Measurements from ENCODE around the gene CARD9. TPM values are rescaled to one million over a fixed set of nuclear protein-coding genes. Genes with fewer than 3 reads are reported as not detected.

The CARD9 gene
- total RNA-seq, 1 experiment from 2014 or later = 5.6 TPM

DNA sequence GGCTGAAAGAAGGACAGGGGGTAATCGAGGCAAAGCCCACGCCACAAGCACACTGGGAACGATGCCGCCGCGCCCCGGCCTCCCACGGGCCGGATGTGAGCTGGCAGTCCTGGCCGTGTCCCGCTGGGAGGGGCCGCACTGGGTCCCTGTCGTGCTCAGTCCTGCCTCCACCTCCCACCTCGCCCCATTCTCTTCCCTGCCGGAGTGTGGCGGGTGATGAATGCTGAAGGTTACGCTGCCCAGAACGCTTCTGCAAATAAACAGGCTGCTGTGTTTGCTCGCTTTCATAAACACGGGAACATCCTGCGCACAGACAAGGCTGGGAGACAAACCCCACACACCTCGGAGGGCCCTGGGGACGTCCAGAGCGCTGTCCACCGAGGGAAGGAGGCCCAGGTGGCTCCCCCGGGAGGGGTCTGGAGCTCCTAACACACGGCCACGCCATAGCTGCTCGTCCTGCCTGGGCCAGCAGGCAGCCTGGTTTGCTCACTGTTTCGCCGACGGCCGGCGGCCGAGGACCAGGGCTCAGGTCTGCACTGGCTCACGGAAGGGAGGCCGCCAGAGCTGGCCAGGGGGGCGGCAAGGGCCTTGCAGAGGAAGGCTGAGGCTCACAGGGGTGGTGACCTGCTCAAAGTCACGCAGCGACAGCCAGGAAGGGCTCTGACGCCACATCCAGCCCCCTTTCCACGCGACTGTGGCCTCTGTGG, 12.3 kb downstream of the CARD9 start:
- H3K4me2 ChIP-seq (ENCODE audit: insufficient read depth, insufficient read length, low read length) = no peak overlapping the region
- no CpG with 5 or more reads among the region's 43 CpGs for WGBS (ENCODE audit: extremely low coverage, insufficient read length, low lambda C conversion rate)

More for the DNA sequence above, 12.3 kb downstream of the CARD9 start:
- Histone ChIP-seq H3K18ac (ENCODE audit: insufficient read length, low read depth, low read length) (no peak overlapping the region), H3K4ac (ENCODE audit: low read depth, low read length) (no peak overlapping the region), H2BK20ac (ENCODE audit: low read depth, low read length, poor library complexity, severe bottlenecking) (no peak overlapping the region), H3K23ac (ENCODE audit: insufficient read length, low read depth, low read length) (no peak overlapping the region), H2AFZ (ENCODE audit: low read length) (no peak overlapping the region), H4K20me1 (ENCODE audit: control insufficient read depth, insufficient read depth, insufficient read length) (no peaks in the 10 kb centered on the region), H2BK12ac (ENCODE audit: insufficient read length, low read depth, low read length) (no peak overlapping the region), H3K9me3 (ENCODE audit: control insufficient read depth, low read depth, low read length) (no peaks in the 10 kb centered on the region), H4K5ac (ENCODE audit: insufficient read length, low read depth, low read length) (no peak overlapping the region), H3K9ac (ENCODE audit: extremely low read depth, insufficient read length, low read length) (no peak overlapping the region), H4K8ac (replicated peaks; ENCODE audit: insufficient read length, low read depth, low read length) (no peak overlapping the region), H2AK5ac (ENCODE audit: insufficient read length, low read length) (no peak overlapping the region), H3T11ph (ENCODE audit: low read length) (no peak overlapping the region), H3K56ac (ENCODE audit: insufficient read length, low read depth, low read length) (no peak overlapping the region), H3K27ac (ENCODE audit: insufficient read length, low read depth, low read length) (no peak overlapping the region), H2BK120ac (ENCODE audit: low read depth, low read length, poor library complexity, severe bottlenecking) (no peak overlapping the region), H3K23me2 (ENCODE audit: insufficient read length, low read depth, low read length, poor library complexity, severe bottlenecking) (no peaks in the 10 kb centered on the region), H3K79me2 (ENCODE audit: insufficient read depth, low read length) (no peaks in the 10 kb centered on the region), H3K14ac (ENCODE audit: insufficient read depth, low read length) (no peak overlapping the region), H2BK5ac (ENCODE audit: insufficient read length, low read length) (no peak overlapping the region), H3K79me1 (ENCODE audit: insufficient read depth, low read depth, low read length, poor library complexity, severe bottlenecking) (no peaks in the 10 kb centered on the region), H4K91ac (ENCODE audit: insufficient read length, low read depth, low read length) (no peak overlapping the region), H3K4me1 (ENCODE audit: insufficient read depth, low read length) (no peaks in the 10 kb centered on the region), H3K27me3 (ENCODE audit: insufficient read depth, low read length) (no peaks in the 10 kb centered on the region), H2BK15ac (ENCODE audit: low read depth, low read length) (no peak overlapping the region)
- Mint-ChIP-seq H3K36me3 (ENCODE audit: insufficient read depth in 1 of 3, low read depth in 3 of 3) (peaks cover 0 to 10% (median 3%) of the 10 kb centered on the region in 3 experiments; a peak in 4 of 7 replicates), H3K27ac (no peak overlapping the region), H3K4me3 (no peak overlapping the region), H3K27me3 (ENCODE audit: low read depth) (peaks cover 1% of the 10 kb centered on the region; the same call in 1 of the 2 replicates), H3K9me3 (no peaks in the 10 kb centered on the region), H3K4me1 (peaks cover 3 to 5% of the 10 kb centered on the region in 2 experiments; a peak in 1 of 4 replicates)
- DNase-seq = no peak
- TF ChIP-seq, protein P1, sequence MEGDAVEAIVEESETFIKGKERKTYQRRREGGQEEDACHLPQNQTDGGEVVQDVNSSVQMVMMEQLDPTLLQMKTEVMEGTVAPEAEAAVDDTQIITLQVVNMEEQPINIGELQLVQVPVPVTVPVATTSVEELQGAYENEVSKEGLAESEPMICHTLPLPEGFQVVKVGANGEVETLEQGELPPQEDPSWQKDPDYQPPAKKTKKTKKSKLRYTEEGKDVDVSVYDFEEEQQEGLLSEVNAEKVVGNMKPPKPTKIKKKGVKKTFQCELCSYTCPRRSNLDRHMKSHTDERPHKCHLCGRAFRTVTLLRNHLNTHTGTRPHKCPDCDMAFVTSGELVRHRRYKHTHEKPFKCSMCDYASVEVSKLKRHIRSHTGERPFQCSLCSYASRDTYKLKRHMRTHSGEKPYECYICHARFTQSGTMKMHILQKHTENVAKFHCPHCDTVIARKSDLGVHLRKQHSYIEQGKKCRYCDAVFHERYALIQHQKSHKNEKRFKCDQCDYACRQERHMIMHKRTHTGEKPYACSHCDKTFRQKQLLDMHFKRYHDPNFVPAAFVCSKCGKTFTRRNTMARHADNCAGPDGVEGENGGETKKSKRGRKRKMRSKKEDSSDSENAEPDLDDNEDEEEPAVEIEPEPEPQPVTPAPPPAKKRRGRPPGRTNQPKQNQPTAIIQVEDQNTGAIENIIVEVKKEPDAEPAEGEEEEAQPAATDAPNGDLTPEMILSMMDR (conservative IDR thresholded peaks at IDR 0.05) = no peak

All from H9 (cell line).